ENCODE measurements around the gene KCNMA1. TPM values are rescaled to one million over a fixed set of nuclear protein-coding genes. Genes with fewer than 3 reads are reported as not detected.

KCNMA1 gene
- polyA plus RNA-seq, 1 donor from 2014 or later: 60.8 TPM

DNA sequence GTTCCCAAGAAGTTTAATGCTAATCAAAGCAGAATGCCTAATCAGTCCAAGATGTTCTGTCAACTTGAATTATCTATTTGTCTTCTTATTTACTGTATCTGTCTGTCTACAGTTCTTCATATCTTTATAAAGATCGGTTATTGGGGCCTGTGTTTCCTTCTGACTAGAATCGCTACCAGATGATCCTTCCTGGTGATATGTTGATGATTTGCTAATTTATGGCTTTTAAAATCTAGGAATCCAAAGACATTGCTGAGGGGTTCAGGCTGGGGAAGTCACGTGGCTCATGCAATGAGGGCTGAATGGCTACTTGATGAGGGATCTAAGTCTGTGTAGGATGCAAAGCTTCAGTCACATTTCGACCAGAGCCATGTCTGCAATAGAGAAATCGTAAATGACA lies 536.3 kb downstream of the KCNMA1 start:
- H3K4me2 ChIP-seq (ENCODE audit: low read length): no peak overlapping the region
- no peak overlapping the region for H3K4me3 ChIP-seq (ENCODE audit: low read length)
- TF ChIP-seq RAD21 (conservative IDR thresholded peaks at IDR 0.05) (no peak), MXI1 (conservative IDR thresholded peaks at IDR 0.05; ENCODE audit: poor library complexity, severe bottlenecking) (no peak)
- H3K36me3 ChIP-seq (ENCODE audit: insufficient read depth, low read length): no peaks in the 10 kb centered on the region
- no peak overlapping the region for H3K9ac ChIP-seq (ENCODE audit: low read length)
- no peak overlapping the region for H2AFZ ChIP-seq (ENCODE audit: low read depth, low read length)
- no peaks in the 10 kb centered on the region for H3K27me3 ChIP-seq (ENCODE audit: insufficient read depth, low read depth, low read length)
- H3K9me2 ChIP-seq (ENCODE audit: insufficient read depth, low read length): no peaks in the 10 kb centered on the region
- H3K27ac ChIP-seq (ENCODE audit: low read length): no peak overlapping the region
- H4K20me1 ChIP-seq (ENCODE audit: insufficient read depth): no peaks in the 10 kb centered on the region
- H3F3A ChIP-seq (ENCODE audit: insufficient read depth, low read length, poor library complexity, severe bottlenecking): no peaks in the 10 kb centered on the region
- no peaks in the 10 kb centered on the region for H3K79me2 ChIP-seq (replicated peaks; ENCODE audit: insufficient read depth, low read length)
- no peaks in the 10 kb centered on the region for H3K9me3 ChIP-seq (ENCODE audit: low read length)

GRCh38 chr10:77099136-77099535 lies 538.5 kb downstream of the KCNMA1 start:
- no peaks in the 10 kb centered on the region for H4K20me1 ChIP-seq (ENCODE audit: insufficient read depth)
- no peak overlapping the region for H2AFZ ChIP-seq (ENCODE audit: low read depth, low read length)
- H3K27me3 ChIP-seq (ENCODE audit: insufficient read depth, low read depth, low read length): no peaks in the 10 kb centered on the region
- no peak overlapping the region for H3K4me3 ChIP-seq (ENCODE audit: low read length)
- H3F3A ChIP-seq (ENCODE audit: insufficient read depth, low read length, poor library complexity, severe bottlenecking): no peaks in the 10 kb centered on the region
- no peaks in the 10 kb centered on the region for H3K9me3 ChIP-seq (ENCODE audit: low read length)
- H3K79me2 ChIP-seq (replicated peaks; ENCODE audit: insufficient read depth, low read length): no peaks in the 10 kb centered on the region
- H3K9ac ChIP-seq (ENCODE audit: low read length): no peak overlapping the region
- TF ChIP-seq SMC3 (conservative IDR thresholded peaks at IDR 0.05; ENCODE audit: poor library complexity) (no peak), MXI1 (conservative IDR thresholded peaks at IDR 0.05; ENCODE audit: poor library complexity, severe bottlenecking) (no peak), EZH2 (IDR thresholded peaks at IDR 0.05; ENCODE audit: borderline replicate concordance, insufficient read depth, low read length, poor library complexity, severe bottlenecking) (no peak)
- TF ChIP-seq, protein P1, sequence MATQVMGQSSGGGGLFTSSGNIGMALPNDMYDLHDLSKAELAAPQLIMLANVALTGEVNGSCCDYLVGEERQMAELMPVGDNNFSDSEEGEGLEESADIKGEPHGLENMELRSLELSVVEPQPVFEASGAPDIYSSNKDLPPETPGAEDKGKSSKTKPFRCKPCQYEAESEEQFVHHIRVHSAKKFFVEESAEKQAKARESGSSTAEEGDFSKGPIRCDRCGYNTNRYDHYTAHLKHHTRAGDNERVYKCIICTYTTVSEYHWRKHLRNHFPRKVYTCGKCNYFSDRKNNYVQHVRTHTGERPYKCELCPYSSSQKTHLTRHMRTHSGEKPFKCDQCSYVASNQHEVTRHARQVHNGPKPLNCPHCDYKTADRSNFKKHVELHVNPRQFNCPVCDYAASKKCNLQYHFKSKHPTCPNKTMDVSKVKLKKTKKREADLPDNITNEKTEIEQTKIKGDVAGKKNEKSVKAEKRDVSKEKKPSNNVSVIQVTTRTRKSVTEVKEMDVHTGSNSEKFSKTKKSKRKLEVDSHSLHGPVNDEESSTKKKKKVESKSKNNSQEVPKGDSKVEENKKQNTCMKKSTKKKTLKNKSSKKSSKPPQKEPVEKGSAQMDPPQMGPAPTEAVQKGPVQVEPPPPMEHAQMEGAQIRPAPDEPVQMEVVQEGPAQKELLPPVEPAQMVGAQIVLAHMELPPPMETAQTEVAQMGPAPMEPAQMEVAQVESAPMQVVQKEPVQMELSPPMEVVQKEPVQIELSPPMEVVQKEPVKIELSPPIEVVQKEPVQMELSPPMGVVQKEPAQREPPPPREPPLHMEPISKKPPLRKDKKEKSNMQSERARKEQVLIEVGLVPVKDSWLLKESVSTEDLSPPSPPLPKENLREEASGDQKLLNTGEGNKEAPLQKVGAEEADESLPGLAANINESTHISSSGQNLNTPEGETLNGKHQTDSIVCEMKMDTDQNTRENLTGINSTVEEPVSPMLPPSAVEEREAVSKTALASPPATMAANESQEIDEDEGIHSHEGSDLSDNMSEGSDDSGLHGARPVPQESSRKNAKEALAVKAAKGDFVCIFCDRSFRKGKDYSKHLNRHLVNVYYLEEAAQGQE (IDR thresholded peaks at IDR 0.05; ENCODE audit: borderline replicate concordance): no peak
- TF ChIP-seq, protein P2, sequence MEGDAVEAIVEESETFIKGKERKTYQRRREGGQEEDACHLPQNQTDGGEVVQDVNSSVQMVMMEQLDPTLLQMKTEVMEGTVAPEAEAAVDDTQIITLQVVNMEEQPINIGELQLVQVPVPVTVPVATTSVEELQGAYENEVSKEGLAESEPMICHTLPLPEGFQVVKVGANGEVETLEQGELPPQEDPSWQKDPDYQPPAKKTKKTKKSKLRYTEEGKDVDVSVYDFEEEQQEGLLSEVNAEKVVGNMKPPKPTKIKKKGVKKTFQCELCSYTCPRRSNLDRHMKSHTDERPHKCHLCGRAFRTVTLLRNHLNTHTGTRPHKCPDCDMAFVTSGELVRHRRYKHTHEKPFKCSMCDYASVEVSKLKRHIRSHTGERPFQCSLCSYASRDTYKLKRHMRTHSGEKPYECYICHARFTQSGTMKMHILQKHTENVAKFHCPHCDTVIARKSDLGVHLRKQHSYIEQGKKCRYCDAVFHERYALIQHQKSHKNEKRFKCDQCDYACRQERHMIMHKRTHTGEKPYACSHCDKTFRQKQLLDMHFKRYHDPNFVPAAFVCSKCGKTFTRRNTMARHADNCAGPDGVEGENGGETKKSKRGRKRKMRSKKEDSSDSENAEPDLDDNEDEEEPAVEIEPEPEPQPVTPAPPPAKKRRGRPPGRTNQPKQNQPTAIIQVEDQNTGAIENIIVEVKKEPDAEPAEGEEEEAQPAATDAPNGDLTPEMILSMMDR (IDR thresholded peaks at IDR 0.05; ENCODE audit: poor library complexity, severe bottlenecking): no peak
- H3K9me2 ChIP-seq (ENCODE audit: insufficient read depth, low read length): no peaks in the 10 kb centered on the region
- no peaks in the 10 kb centered on the region for H3K36me3 ChIP-seq (ENCODE audit: insufficient read depth, low read length)
- no peak overlapping the region for H3K4me2 ChIP-seq (ENCODE audit: low read length)
- H3K27ac ChIP-seq (ENCODE audit: low read length): no peak overlapping the region

DNA sequence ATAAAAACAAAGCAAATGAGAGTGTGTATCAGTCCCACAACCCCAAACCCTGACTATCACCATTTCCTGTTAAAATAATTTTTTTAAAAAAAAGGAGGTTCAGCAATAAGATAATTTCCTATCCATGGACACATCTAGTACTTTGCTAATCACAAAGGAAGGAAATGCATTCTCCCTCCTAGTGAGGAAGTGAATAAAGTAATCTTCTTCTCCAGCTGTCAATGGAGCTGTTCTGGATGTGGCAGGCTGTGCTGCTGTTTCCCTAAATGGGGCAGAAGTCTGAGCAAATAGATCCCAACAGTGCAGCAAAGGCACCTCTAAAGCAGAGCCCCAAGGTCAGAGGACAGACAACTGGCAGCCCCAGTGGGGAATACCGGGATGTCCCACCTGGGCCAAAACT lies 540.0 kb downstream of the KCNMA1 start:
- TF ChIP-seq MXI1 (conservative IDR thresholded peaks at IDR 0.05; ENCODE audit: poor library complexity, severe bottlenecking) (no peak), RAD21 (conservative IDR thresholded peaks at IDR 0.05) (no peak), TAF1 (IDR thresholded peaks at IDR 0.05; ENCODE audit: low read depth) (no peak), POLR2AphosphoS5 (IDR thresholded peaks at IDR 0.05) (no peak), EZH2 (IDR thresholded peaks at IDR 0.05; ENCODE audit: borderline replicate concordance, insufficient read depth, low read length, poor library complexity, severe bottlenecking) (no peak)
- TF ChIP-seq, protein P1 (IDR thresholded peaks at IDR 0.05; ENCODE audit: borderline replicate concordance): no peak
- TF ChIP-seq, protein P2 (IDR thresholded peaks at IDR 0.05; ENCODE audit: poor library complexity, severe bottlenecking): no peak

More for the DNA sequence above, 540.0 kb downstream of the KCNMA1 start:
- Histone ChIP-seq H3K79me2 (replicated peaks; ENCODE audit: insufficient read depth, low read length) (no peaks in the 10 kb centered on the region), H3K9me2 (ENCODE audit: insufficient read depth, low read length) (no peaks in the 10 kb centered on the region), H3F3A (ENCODE audit: insufficient read depth, low read length, poor library complexity, severe bottlenecking) (no peaks in the 10 kb centered on the region), H3K9me3 (ENCODE audit: low read length) (no peaks in the 10 kb centered on the region), H4K20me1 (ENCODE audit: insufficient read depth) (no peaks in the 10 kb centered on the region), H3K4me2 (ENCODE audit: low read length) (no peak overlapping the region), H3K36me3 (ENCODE audit: insufficient read depth, low read length) (no peaks in the 10 kb centered on the region), H3K9ac (ENCODE audit: low read length) (no peak overlapping the region), H3K27me3 (ENCODE audit: insufficient read depth, low read depth, low read length) (no peaks in the 10 kb centered on the region), H2AFZ (ENCODE audit: low read depth, low read length) (no peak overlapping the region), H3K4me3 (ENCODE audit: low read length) (no peak overlapping the region), H3K27ac (ENCODE audit: low read length) (no peak overlapping the region)

Measured in neural cell (in vitro differentiated cells).